Measurements from ENCODE around the gene GUK1.
"Not testable (repeated sequence)": the region's sequence is repeated elsewhere in the genome, so short reads cannot be mapped to it uniquely, and the experiment has no call there.

Gene GUK1

DNA sequence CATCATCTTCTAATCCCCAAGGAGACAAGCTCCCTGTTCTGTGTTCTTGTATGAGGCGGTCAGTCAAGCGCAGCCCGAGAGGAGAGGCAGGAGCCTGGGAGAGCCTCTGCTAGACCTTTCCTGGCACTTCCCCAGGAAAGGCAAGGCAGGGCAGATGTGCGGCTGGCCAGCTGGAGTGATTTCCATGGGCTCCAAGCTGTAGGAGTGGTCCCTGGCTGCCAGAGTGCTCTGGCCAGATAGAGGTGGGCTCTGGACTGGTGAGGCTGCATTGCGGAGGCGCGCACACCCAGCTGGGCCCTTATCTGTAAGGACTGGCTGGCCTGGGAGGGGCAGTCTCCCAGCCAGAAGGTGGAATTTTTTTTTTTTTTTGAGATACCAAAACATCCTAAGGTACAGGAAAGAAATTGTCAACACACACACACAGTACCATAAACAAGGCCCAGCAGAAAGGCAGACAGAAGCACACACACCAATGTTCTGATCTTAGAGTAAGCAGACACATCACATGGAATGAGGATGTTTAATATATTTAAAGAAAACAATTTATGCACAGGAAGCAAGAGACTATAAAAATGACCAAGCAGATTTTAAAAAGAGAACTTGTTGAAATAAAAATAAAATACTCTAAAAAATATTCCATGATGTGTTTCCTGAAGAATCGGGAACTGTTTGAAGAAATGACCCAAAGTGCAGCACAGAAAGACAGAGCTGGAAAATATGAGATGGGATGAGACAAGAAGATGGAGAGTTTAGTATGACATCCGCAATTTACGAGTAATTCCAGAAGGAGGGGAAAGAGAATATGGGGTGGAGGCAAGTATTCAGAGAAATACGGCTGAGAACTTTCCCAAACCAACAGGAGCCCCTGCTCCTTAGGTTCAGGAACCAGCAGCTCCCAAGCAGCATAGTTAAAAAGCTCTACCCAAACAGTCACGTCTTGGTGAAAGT lies 38.9 kb downstream of the GUK1 start:
- no peak for DNase-seq

DNA sequence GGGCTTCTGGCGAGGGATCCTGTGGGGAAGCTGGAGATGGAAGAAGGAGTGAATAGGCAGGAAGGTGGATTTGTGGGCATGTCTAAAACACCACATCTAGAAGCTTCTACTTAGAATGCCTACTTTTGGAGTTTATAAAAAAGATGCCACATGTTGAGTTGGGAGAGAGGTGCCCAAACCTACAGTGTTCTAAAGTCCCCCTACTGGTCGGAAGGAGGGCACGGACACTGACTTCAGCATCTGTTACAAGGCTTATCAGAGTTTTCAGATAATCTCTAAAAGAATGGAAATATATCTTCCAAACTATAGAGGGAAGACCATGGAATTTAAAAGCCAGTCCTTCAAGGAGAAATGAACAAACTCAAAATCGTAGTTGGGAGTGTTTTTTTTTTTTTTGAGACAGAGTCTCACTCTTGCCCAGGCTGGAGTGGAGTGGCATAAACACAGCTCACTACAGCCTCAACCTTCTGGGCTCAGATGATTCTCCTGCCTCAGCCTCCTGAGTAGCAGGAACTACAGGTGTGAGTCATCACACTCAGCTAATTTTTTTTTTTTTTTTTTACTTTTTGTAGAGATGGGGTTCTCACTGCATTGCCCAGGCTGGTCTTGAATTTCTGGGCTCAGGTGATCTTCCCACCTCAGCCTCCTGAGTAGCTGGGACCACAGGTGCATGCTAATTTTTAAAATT lies 40.3 kb downstream of the GUK1 start:
- DNase-seq, result no peak

DNA sequence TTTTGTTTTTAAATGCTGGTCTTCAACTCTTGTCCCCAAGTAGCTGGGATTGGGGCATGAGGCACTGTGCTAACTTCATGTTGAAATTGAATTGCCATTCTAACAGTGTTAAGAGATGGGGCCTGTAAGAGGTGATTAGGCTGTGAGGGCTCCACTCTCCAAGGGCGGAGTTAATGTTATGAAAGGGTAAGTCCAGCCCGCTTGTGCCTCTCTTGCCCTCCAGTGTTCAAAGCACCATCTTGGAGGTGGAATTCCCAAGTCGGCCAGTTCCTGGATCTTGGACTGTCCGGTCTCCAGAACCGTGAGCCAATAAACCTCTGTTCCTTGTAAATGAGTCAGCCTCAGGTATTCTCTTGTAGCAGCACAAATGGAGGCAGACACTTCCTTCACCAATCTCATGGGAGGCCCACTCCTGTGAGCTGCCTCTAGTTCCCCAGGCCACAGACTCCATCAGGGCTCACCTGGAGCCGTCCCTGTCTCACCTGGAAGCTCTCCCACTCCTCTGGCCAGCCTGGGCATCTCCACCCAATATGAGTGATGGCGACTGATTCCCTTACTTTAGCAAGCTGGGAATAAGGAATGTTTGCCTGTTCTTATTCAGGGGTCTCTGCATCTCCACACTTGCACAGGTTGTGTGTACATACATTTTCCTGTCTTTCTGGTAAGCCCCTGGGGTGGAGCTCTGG lies 41.0 kb downstream of the GUK1 start:
- DNase-seq, result no peak

DNA sequence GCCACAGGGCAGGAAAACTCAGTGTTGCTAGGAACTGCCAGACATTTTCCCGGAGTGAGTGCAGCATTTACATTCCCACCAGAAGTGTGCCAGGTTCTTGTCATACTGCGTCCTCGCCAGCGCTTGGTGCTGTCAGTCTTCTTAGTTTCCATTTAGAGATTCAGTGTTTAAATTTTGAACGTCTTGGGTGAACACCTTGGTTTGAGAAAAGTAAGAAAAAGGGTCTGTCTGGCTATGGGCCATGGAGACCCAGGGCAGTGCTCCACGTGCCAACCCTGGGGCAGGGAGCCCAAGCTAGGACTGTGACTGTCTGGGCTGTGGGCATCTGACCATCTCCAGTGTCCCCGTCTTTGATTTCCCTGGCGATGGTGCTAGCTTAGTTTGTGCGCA lies 41.6 kb downstream of the GUK1 start:
- DNase-seq, result no peak

DNA sequence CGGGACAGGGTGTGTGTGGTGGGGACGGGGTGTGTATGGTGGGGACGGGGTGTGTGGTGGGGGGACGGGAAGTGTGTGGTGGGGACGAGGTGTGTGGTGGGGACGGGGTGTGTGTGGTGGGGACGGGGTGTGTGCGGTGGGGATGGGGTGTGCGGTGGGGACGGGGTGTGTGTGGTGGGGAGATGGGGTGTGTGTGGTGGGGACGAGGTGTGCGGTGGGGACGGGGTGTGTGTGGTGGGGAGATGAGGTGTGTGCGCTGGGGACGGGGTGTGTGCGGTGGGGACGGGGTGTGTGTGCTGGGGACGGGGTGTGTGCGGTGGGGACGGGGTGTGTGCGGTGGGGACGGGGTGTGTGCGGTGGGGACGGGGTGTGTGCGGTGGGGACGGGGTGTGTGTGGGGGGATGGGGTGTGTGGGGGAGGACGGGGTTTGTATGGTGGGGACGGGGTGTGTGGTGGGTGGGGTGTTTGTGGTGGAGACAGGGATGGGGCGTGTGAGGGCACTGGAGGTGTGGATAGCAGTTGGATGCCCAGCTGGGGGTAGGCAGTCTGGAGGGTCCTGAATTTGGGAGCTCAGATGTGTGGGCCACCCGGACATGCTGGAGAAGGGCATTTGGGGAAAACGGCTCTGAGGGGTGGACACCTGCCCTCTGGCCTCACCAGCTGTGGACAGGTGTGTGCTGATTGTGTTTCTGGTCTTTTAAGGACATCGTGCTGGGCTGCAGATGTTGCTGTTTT lies 42.4 kb downstream of the GUK1 start:
- no peak for DNase-seq

DNA sequence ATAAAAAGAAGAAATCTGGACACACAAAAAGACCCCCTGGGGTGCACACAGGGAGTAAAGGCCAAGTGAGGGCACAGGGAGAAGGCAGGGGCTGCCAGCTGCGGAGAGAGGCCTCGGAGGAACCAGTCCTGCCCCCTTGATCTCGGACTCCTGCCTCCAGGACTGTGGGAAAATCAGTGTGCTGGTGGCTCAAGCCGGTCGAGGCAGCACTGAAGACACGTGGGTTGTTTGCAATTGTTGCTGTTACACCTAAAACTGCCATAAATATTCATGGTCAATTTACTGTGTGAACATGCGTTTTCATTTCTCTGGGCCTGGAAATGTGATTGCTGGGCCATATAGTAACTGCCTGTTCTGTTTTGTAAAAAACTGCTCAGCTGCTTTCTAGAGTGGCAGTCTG lies 44.1 kb downstream of the GUK1 start:
- peak; percentile 9 for DNase-seq

DNA sequence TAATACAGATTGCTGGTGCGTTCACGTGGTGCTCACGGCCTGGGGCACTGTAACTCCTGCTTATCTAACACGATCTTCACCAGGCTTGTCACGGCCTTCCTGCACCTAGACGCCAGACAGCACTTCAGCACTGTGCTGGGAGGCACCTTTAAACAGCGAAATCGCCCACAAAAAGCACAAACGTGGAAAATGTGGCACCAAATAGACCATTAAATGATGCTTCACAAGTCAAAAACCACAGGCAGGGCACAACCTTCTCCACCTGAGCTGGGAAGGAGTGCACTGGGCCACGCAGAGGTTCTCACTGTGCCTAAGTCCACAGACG lies 45.5 kb downstream of the GUK1 start:
- no peak for DNase-seq

DNA sequence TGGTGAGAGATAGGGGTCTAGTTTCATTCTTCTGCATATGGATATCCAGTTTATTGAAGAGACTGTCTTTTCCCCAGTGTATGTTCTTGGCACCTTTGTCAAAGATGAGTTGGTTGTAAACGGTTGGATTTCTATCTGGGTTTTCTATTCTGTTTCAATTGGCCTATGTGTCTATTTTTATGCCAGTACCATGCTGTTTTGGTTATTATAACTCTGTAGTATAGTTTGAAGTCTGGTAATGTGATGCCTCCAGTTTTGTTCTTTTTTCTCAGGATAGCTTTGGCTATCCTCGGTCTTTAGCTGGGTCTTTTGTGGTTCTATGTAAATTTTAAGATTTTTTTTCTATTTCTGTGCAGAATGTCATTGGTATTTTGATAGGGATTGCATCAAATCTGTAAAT lies 48.2 kb downstream of the GUK1 start:
- not testable (repeated sequence) for DNase-seq

DNA sequence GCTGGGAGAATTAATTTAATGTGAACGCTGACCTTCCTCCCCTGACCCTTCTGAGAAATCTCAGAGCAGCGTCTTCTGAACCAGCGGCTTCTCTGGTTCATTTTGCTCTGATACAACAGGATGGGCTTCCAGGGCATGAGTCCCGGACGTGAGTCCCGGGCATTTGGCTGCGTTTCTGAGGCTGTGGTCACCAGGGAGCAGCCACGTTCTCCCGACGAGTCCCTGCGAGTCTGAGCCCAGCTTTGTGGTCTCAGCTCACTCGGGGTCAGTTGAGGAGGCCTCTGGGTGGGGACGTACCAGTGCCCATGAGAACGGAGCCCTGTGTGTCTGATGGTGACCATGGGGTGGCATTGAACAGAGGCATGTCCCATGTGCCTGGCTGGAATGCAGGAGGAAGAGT lies 50.1 kb downstream of the GUK1 start:
- no peak for DNase-seq

DNA sequence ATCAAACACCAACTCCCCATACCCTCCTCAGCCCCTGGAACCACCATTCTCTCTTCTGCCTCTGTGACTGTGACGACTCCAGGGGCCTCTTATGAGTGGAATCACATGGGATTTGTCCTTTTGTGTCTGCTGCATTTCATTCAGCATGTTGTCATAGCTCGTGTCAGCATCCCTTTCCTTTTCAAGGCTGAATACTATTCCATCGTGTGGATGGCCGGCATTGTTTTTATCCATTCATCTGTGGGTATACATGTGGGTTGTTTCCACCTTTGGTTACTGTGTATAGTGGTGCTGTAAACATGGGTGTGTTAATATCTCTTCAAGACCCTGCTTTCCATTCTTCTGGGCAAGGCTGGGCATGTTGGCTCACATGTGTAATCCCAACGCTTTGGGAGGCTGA lies 50.7 kb downstream of the GUK1 start:
- no peak for DNase-seq

DNA sequence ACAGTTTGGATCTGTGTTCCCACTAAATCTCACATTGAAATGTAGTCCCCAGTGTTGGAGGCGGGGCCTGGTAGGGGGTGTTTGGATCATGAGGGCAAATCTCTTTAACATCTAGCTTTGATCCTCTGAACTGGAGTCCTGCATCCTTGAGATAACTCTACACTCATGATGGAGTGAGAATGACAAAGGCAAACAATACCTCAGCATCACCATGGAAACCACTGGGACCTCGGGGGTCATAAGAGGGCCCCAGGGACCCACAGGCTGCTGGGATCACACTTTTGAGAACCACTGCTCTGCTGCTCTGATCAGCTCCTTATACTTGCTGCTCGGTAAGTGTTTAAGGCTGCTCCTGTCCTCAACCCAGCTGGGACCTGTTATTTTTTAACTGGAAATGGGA lies 54.4 kb downstream of the GUK1 start:
- no peak for DNase-seq

DNA sequence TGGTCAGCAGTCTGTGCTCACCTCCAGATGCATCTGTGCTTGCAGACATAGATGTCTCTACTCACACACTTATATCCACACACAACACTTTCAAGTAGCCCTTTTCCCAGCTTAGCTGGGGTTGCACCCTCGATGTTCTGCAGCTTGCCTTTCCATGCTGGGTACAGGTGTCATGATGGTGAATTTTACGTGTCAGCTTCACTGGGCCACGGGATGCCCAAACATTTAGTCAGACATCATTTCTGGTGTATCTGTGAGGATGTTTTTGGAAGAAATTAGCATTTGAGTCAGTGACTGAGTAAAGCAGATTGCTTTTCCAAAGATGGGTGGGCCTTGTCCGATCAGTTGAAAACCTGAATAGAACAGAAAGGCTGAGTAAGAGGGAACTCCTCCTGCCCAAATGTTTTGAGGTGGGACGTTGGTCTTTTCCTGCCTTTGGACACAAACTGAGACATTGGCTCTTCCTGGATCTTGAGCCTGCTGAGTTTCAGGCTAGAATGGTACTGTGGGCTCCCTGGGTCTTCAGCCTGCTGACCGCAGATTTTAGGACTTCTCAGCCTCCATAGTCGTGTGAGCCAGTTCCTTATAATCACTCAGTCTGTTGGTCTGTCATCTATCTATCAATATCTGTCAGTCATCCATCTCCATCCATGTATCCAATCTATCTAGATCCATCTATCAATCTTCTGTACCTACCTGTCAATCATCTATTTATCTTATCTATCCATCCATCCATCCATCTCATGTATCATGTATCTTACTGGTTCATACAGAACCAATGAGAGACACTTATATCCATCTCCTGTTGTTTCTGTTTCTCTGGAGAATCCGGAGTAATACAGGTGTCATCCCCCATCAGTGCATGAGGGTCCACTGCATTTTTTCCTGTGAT lies 55.1 kb downstream of the GUK1 start:
- no peak for DNase-seq

DNA sequence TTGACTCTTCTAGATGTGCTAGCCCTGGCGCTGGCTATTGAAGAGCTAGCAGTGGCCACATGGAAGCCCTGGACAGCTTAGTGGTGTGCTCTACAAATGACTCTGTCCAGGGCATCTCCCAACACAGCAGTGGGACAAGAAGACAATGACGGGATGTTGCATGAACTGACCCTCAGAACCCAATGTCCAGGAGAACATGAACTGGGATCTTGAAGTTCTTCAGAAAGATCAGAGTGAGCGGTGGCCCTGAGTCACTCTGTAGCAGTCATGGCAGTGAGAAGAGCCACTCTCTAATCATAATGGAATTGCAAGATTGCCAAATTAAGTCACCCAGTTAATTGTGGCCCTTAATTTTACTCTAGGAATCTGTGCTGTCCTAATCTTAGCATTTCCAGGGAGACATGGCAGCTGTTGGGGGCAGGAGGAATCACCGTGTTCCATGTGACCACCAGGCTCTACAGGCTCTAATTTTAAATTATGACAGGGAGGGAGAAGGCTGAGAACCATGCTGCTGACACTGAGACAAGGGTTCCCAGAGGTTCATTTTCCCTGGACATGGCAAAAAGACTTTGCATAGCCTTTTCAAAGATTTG lies 57.6 kb downstream of the GUK1 start:
- no peak for DNase-seq

All from eye (tissue), 1 donor.